HepG2 (cell line): Measurements from ENCODE around the gene LDLRAD4.

Experiments
- ADNP ChIP-seq: sonication (generic); formaldehyde crosslinking; IDR thresholded peaks from 2 replicates; pipeline ENCODE4 v1.4.0; 2020; ENCODE audit warnings: missing genetic modification reagents
- HNRNPUL1 ChIP-seq: fragments of 200-400 bp; formaldehyde crosslinking; IDR thresholded peaks from 2 replicates; pipeline ENCODE4 v1.6.1; 2017; ENCODE audit warnings: low read depth, mild to moderate bottlenecking, low read length, moderate library complexity
- ZNF44 ChIP-seq: sonication (generic); formaldehyde crosslinking; IDR thresholded peaks from 2 replicates; pipeline ENCODE4 v1.5.1; 2020; ENCODE audit warnings: mild to moderate bottlenecking, missing genetic modification reagents
- ZNF567 ChIP-seq: sonication (generic); formaldehyde crosslinking; IDR thresholded peaks from 2 replicates; pipeline ENCODE4 v1.8.1; 2023; ENCODE audit warnings: mild to moderate bottlenecking, missing genetic modification reagents, borderline replicate concordance
- ZNF660 ChIP-seq: sonication (generic); formaldehyde crosslinking; IDR thresholded peaks from 2 replicates; pipeline ENCODE4 v1.5.1; 2020; ENCODE audit warnings: mild to moderate bottlenecking, low read depth, missing genetic modification reagents, borderline replicate concordance
- TF ChIP-seq, protein P1 (sequence below): IDR thresholded peaks from 2 replicates; pipeline ENCODE4 v1.6.1; 2012; ENCODE audit warnings: low read depth, low read length, improper control_type of control experiment

DNA sequence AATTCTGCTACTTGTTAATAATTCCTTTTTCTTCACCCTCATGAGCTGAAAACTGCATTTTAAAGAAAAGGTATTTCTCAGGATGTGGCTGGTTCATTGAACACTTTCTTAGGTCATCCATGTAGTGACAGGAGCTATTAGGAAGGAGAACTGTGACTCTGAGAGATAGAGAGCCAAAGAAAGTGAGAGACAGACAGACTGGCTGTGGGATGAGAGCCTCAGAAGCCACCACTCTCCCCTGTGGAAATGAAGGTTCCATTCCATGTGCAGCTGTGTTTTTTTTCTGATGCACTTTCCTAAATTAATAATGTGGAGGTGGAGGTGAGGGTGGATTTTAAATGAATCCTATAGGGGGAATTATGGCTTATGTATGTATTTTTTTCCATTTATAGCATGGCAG is 394.5 kb downstream of the LDLRAD4 start:
- TF ChIP-seq ADNP (CRISPR knock-in tag) (no peak), ZNF44 (CRISPR knock-in tag) (no peak), ZNF567 (CRISPR knock-in tag) (no peak), HNRNPUL1 (no peak), ZNF660 (CRISPR knock-in tag) (no peak)
- TF ChIP-seq, protein P1, sequence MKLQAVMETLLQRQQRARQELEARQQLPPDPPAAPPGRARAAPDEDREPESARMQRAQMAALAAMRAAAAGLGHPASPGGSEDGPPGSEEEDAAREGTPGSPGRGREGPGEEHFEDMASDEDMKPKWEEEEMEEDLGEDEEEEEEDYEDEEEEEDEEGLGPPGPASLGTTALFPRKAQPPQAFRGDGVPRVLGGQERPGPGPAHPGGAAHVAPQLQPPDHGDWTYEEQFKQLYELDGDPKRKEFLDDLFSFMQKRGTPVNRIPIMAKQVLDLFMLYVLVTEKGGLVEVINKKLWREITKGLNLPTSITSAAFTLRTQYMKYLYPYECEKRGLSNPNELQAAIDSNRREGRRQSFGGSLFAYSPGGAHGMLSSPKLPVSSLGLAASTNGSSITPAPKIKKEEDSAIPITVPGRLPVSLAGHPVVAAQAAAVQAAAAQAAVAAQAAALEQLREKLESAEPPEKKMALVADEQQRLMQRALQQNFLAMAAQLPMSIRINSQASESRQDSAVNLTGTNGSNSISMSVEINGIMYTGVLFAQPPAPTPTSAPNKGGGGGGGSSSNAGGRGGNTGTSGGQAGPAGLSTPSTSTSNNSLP: no peak
